ENCODE results near the gene PEX12. TPM values are rescaled to one million over a fixed set of nuclear protein-coding genes. Genes with fewer than 3 reads are reported as not detected.
"Not testable (repeated sequence)": the region's sequence is repeated elsewhere in the genome, so short reads cannot be mapped to it uniquely, and the experiment has no call there.

Gene PEX12
- polyA plus RNA-seq (2014; cell fraction: cytosol; rRNA removed) = 6.4 and 8.2 TPM in 2 replicates
- 2.7 and 3.4 TPM in 2 replicates for polyA plus RNA-seq (2014; cell fraction: nucleus; rRNA removed)

DNA sequence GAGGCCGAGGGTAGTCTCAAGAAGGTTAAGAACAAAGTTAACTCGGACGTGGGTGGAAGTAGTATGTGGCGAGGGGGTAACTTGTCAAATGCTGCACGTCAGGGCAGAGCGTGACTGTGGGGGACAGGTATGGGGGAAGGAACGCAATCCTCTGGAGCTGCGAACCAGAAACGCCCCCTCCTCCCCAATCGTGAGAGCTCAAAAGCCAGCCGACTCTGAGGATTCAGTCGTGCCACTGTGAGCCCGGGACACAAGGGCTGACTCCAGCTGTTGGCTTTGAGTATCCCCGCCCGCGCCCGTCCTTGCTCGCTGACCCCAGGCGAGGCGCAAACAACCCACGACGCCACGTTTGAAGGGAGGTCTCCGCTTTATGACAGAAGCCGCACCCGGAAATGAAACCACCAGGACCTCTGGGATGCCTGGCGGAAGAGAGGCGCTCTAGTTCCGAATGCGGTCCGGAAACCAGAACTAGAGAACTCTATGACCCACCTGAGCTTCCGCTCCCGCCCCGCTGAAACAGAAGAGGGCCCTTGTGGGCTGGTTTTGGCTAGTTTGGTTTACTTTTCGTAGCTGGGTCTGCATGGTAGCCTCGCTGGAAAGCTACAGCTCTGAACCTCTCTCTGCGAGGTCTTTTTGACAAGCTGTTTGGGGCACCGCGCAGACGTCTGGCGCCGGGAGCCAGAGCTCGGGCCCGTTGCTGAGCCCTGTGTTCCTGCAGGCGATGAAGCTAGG, at the start of gene PEX12:
Gene PEX12, minus strand, starts transcription at position 375 of the 732 bp plus-strand sequence. CDS start 550 bp downstream, outside the sequence.
- peak; percentile 89 for DNase-seq (ENCODE audit: low spot score)

GRCh38 chr17:35627417-35627816, 49.0 kb upstream of the PEX12 start:
- DNase-seq (ENCODE audit: low spot score) = no peak

DNA sequence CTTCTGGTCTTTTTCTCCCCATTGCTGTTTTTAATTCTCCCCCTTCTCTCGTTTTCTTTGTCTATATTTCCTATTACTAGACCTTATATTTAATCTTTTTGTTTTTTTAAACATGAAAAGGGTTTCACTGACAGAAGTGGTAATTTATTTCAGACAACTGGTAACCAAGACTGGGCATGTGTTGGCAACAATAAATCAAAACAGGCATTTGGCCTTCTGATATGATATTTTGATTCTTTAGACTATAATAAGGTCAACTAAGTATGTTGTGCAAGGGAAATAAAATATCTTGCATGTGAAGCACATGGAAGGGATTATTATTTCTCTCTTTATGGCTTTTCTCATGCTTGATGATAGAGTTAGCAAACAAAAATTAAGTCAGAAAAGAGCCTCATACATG, 43.4 kb upstream of the PEX12 start:
- no peak for DNase-seq (ENCODE audit: low spot score)

- no peak for DNase-seq (ENCODE audit: low spot score)
Observed at GRCh38 chr17:35618628-35619027, 40.3 kb upstream of the PEX12 start.

- no peak for DNase-seq (ENCODE audit: low spot score)
Observed at GRCh38 chr17:35617505-35617904, 39.1 kb upstream of the PEX12 start.

GRCh38 chr17:35616536-35616935, 38.2 kb upstream of the PEX12 start:
- DNase-seq (ENCODE audit: low spot score) = no peak

- no peak for DNase-seq (ENCODE audit: low spot score)
Observed at GRCh38 chr17:35614810-35615209, 36.4 kb upstream of the PEX12 start.

DNA sequence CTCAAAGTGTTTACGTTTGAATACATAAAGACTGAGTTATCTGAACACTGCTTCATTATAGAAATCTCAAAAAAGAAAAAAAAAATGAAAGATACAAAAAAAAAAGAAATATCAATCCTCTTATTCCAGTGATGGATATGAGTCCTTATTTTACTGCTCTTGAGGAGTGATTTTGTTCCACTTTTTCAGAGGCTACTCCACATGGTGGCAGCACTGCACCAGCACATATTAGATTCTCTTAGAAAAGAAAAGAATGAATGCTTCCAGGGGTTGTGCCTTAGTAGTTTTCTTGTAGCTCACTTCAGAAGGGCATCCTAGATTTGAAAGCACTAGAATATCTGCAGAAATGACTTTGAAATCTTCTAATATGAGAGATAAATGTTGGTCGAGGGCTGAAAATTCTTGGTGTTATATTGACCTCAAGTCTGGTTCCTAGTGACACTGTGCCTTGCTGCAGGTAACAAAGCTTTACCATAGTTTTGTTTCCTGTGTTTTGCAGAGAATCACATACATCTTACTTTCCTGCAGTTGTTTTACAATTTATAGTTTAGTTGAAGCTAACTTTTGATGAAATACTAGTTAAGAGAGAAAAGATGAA, 34.7 kb upstream of the PEX12 start:
- peak; percentile 48 for DNase-seq (ENCODE audit: low spot score)

DNA sequence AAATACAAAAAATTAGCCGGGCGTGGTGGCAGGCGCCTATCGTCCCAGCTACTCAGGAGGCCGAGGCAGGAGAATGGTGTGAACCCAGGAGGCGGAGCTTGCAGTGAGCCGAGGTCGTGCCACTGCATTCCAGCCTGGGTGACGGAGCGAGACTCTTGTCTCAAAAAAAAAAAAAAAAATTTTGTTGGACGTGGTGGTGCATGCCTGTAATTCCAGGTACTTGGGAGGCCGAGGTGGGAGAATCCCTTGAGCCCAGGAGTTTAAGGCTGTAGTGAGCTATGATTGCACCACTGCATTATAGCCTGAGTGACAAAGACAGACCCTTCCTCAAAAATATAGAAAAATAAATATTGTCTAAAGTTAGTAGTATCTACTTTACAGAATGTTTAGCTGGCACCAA, 32.4 kb upstream of the PEX12 start:
- DNase-seq (ENCODE audit: low spot score) = not testable (repeated sequence)

GRCh38 chr17:35609831-35610230, 31.5 kb upstream of the PEX12 start:
- DNase-seq (ENCODE audit: low spot score) = no peak

GRCh38 chr17:35607239-35607847, 29.0 kb upstream of the PEX12 start:
- no peak for DNase-seq (ENCODE audit: low spot score)

DNA sequence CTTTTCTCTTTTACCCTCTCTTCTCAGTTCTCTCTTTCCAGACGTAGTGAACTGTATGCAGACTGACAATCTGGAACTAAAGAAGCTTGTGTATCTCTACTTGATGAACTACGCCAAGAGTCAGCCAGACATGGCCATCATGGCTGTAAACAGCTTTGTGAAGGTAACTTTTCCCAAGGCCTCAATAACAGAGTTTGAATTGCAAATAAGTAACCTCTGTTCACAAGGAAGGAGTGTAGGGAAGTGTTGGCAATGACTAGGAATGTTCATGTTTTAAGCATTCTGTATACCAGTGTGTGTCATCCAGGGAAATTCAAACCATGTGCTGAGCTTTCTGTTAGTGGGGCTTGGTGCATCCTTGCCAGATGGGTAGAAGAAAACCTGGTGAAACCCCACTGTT, 27.3 kb upstream of the PEX12 start:
- DNase-seq (ENCODE audit: low spot score) = no peak

DNA sequence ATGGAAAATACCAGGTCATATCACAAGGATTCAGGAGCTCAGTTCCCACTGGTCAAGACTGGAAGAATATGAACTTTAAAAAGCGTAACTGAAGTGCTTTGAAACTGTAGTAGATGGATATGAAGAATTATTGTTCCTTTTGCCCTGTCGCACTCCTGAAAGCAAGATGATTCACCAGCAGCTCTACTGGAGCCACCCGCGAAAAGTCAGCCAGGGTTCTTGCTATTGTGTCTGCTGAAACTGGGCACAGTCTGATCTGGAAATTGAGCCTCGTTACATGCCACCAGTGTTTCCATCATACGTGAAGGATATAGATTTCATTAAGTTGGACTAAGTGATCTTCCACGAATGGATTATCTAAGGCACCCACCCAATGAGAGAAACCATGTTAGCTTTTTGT, 25.3 kb upstream of the PEX12 start:
- DNase-seq (ENCODE audit: low spot score) = no peak

DNA sequence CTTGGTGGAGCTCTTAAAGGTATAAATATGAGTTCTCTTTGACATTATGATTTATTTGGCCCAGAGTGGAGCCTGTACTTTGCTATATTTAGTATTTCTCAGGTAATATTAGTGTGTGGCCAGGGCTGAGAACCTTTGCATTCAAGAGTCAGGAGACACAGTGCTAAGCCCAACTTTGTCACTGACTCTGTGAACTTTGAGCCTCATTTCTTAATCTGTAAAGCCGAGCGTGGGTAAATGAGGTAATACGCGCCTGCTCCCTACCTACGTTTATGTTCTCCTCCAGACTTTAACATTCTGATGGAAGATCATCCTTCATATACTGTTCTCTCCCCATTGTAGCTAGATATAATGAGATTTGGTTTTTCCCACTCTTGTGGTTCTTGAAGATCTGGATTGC, 19.2 kb upstream of the PEX12 start:
- no peak for DNase-seq (ENCODE audit: low spot score)

DNA sequence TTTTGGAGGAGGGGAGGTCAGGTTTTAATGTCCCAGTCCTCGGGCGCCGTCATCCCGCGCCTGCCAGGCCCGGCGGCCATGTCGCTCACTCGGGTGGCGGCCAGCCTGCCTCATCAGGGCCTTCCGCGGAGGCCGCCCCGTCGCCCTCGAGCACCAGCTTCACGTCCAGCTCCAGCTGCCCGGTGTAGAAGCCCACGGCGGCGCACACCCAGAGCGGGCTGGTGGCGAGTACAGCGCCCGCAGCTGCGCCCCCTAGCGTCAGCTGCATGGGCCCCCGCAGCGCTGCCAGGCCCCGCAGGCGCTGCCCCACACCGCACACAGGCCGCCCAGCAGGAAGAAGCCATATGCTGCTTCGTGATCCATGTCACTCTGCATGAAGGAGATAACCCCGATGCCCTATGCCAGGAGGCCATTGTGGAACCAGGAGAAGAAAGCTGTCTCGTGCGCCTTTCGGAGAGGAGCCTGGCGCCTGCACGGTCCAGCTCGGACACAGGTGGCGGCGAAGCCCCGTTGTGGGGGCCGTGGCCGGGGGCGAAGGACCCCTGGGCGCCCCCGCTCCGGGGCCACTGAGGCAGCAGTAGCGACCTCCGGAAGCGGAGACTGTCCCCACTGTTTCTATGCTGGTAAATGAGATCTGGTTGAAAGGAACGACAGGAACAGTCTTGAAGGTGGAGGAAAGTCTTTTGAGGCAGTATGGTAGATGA, 18.3 kb upstream of the PEX12 start:
- no peak for DNase-seq (ENCODE audit: low spot score)

GRCh38 chr17:35596072-35596471, 17.7 kb upstream of the PEX12 start:
- DNase-seq (ENCODE audit: low spot score) = no peak

GRCh38 chr17:35588196-35588920, 10.0 kb upstream of the PEX12 start:
- no peak for DNase-seq (ENCODE audit: low spot score)

DNA sequence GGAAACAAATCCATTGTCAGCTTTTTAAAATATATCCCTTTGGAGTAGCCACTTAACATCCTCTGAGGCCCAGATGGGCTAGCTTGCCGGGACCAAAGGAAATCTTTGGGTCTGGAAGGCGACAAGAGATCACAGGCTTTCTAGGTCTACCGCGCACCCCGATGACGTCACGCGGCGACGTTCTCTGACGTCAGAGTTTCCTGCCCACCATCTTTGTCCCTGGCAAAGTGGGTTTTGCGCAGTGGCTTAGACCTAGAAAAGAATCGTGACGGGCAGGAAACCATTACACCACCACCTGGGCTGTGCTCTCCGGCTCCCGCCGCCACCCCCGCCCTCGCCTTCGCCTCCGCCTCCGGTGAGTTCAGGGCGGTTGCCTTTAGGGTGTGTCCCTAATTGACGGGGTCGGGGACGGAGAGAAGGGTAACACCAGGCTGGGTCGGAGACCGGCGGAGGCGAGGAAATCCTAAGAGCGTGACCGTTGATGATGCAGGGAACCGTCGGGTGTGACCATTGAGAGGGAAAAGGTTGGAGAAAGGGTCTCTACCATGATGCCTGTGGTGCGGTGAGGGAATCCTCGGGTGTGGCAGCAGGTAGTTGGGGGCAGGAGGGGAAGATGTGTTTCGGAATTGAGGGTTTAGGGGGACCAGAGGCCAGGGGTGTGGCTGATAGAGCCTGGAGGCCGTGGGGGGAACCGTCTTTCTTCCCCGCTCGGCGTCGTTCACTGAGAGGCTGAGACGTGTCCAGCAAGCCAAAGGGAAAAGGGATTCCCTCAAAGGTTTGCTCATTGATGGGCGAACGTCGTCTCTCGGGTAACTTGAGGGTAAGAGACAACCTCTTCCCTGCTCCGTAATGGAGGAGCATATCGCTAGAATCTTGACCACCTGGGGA, 8.9 kb upstream of the PEX12 start, which contains the start of gene AP2B1:
Gene AP2B1, plus strand, starts transcription at position 249 of the 888 bp plus-strand sequence. CDS start 6,709 bp downstream, outside the sequence.
- DNase-seq (ENCODE audit: low spot score) = peak; percentile 95

DNA sequence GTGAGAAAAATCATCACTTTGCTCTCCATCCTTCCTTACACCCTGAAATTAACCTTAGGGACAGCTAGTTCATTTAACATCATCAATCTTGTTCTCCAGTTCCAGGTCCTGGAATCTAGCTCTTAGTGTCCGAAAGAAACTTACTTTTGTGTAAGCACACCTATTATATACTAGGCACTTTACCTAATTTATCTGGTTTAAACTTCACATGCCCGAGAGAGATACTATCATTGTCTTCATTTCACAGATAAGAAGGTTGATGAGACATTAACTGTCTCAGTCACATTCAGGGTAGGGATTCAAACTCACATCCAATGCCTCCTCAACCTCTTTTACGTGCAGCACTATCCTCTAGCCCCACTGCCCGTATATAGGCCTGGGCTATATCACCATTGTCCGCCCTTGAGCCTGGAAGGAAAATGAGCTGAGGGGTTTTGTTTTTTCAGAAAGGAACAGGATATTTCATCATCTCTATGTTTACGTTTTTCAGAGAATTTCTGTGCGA, 8.2 kb upstream of the PEX12 start:
- no peak for DNase-seq (ENCODE audit: low spot score)

DNA sequence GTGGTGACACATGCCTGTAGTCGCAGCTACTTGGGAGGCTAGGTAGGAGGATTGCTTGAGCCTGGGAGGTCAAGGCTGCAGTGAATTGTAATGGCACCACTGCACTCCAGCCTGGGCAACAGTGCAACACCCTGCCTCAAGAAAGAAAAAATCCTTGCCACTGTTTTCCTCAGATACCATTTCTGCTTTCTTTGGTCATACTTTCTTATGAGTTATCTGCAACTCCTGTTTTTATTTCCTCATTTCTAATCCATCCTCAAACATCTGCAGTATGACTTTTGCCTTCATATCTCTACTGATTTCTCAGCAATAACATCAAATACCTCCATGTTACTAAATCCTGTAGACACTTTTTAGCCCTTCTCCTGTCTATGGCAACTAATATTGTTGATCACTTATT, 5.7 kb upstream of the PEX12 start:
- DNase-seq (ENCODE audit: low spot score) = no peak

Data from SK-N-DZ (cell line).